IMR-90 (cell line): ENCODE measurements around the gene STARD7. TPM values are rescaled to one million over a fixed set of nuclear protein-coding genes. Genes with fewer than 3 reads are reported as not detected.

ENCODE experiments used
- ATAC-seq: fragments of 200-7000 bp; cut with Tn5 transposase; 2 replicates; pipeline ENCODE4 v1.9.1; 2020; ENCODE audit warnings: low read depth, mild to moderate bottlenecking, moderate library complexity
- BruUV-seq: library from RNA; stranded (reverse); fragments of 400-500 nt; replicated peaks from 2 replicates; lab custom pipeline; 2021; lab: Mats Ljungman, UMichigan
- CTCF ChIA-PET: fragments of 300-600 bp; formaldehyde crosslinking; extraction: SDS; loops from one replicate; lab custom pipeline; 2021; ENCODE audit warnings: antibody characterized with exemption; lab: Yijun Ruan, JAX
- POLR2A ChIA-PET: fragments of 300-600 bp; sonication (Branson Sonifier 250); formaldehyde crosslinking; loops from one replicate; lab custom pipeline; 2022; ENCODE audit warnings: antibody characterized with exemption; ENCODE audit not compliant: unreplicated experiment; lab: Charles Lee
- DNase-seq: peaks from one replicate; pipeline ENCODE4 v3.0.0; 2013
- H2AFZ ChIP-seq: replicated peaks from 2 replicates; pipeline ENCODE3; 2013; ENCODE audit warnings: low read length, mild to moderate bottlenecking; ENCODE audit not compliant: poor library complexity
- H2AK5ac ChIP-seq: 2 replicates; pipeline ENCODE4 v1.6.1; 2013; ENCODE audit warnings: low read depth, low read length, inconsistent platforms
- H2AK9ac ChIP-seq: replicated peaks from 2 replicates; pipeline ENCODE3; 2013; ENCODE audit warnings: mild to moderate bottlenecking, low read depth, low read length, moderate library complexity; ENCODE audit not compliant: poor library complexity
- H2BK120ac ChIP-seq: 2 replicates; pipeline ENCODE4 v1.6.1; 2013; ENCODE audit warnings: low read depth, low read length, inconsistent platforms
- H2BK15ac ChIP-seq: 3 replicates; pipeline ENCODE4 v1.6.1; 2013; ENCODE audit warnings: low read depth, low read length, inconsistent platforms
- H2BK20ac ChIP-seq: 2 replicates; pipeline ENCODE4 v1.6.1; 2013; ENCODE audit warnings: low read depth, mild to moderate bottlenecking, inconsistent platforms, low read length, moderate library complexity
- H2BK5ac ChIP-seq: 2 replicates; pipeline ENCODE4 v1.6.1; 2013; ENCODE audit warnings: mild to moderate bottlenecking, low read depth, low read length, inconsistent platforms; ENCODE audit not compliant: poor library complexity, severe bottlenecking
- H3K14ac ChIP-seq: replicated peaks from 2 replicates; pipeline ENCODE4 v1.6.1; 2013; ENCODE audit warnings: low read depth, low read length, inconsistent platforms
- H3K18ac ChIP-seq: 2 replicates; pipeline ENCODE4 v1.6.1; 2013; ENCODE audit warnings: low read depth, low read length, control low read depth
- H3K23ac ChIP-seq: 2 replicates; pipeline ENCODE4 v1.6.1; 2013; ENCODE audit warnings: low read depth, low read length, inconsistent platforms
- H3K27ac ChIP-seq: 2 replicates; pipeline ENCODE4 v1.5.1; 2013; ENCODE audit warnings: mild to moderate bottlenecking, control low read depth, low read length; ENCODE audit not compliant: insufficient read depth
- H3K27me3 ChIP-seq: 2 replicates; pipeline ENCODE4 v1.6.1; 2013; ENCODE audit warnings: low read length; ENCODE audit not compliant: control insufficient read depth, insufficient read depth
- H3K36me3 ChIP-seq: 2 replicates; pipeline ENCODE4 v1.6.1; 2013; ENCODE audit warnings: low read length, mixed read lengths; ENCODE audit not compliant: control insufficient read depth, insufficient read depth
- H3K4ac ChIP-seq: 2 replicates; pipeline ENCODE4 v1.6.1; 2013; ENCODE audit warnings: low read depth, low read length, inconsistent platforms
- H3K4me1 ChIP-seq: 2 replicates; pipeline ENCODE4 v1.6.1; 2013; ENCODE audit warnings: low read length, mixed read lengths; ENCODE audit not compliant: control insufficient read depth, insufficient read depth
- H3K4me2 ChIP-seq: 2 replicates; pipeline ENCODE4 v1.6.1; 2013; ENCODE audit warnings: low read depth, mild to moderate bottlenecking, control low read depth, low read length, moderate library complexity
- H3K4me3 ChIP-seq: 2 replicates; pipeline ENCODE4 v1.5.1; 2013; ENCODE audit warnings: low read depth, mild to moderate bottlenecking, control low read depth, low read length, moderate library complexity; ENCODE audit not compliant: insufficient read depth
- H3K56ac ChIP-seq: 2 replicates; pipeline ENCODE4 v1.6.1; 2013; ENCODE audit warnings: low read length, inconsistent platforms; ENCODE audit not compliant: insufficient read depth; ENCODE audit errors: extremely low read depth
- H3K79me1 ChIP-seq, 2 experiments: 2 replicates each; pipeline ENCODE4 v1.6.1; 2013; ENCODE audit warnings: low read length in 2 of 2, inconsistent platforms in 1 of 2, low read depth in 1 of 2
- H3K9ac ChIP-seq: 2 replicates; pipeline ENCODE4 v1.6.1; 2013; ENCODE audit warnings: low read depth, low read length, control low read depth
- H3K9me1 ChIP-seq: 2 replicates; pipeline ENCODE4 v1.6.1; 2013; ENCODE audit warnings: low read length, inconsistent platforms; ENCODE audit not compliant: insufficient read depth
- H3K9me3 ChIP-seq: 2 replicates; pipeline ENCODE4 v1.6.1; 2013; ENCODE audit warnings: low read length; ENCODE audit not compliant: control insufficient read depth, insufficient read depth
- H4K20me1 ChIP-seq: 2 replicates; pipeline ENCODE4 v1.6.1; 2013; ENCODE audit warnings: low read length, inconsistent platforms; ENCODE audit not compliant: insufficient read depth
- H4K5ac ChIP-seq: 2 replicates; pipeline ENCODE4 v1.6.1; 2013; ENCODE audit warnings: mild to moderate bottlenecking, low read depth, low read length, control low read depth
- H4K8ac ChIP-seq, 2 experiments: 2 replicates each; pipeline ENCODE4 v1.6.1; 2013; ENCODE audit warnings: low read depth in 2 of 2, low read length in 2 of 2, control low read depth in 1 of 2, inconsistent platforms in 1 of 2
- H4K91ac ChIP-seq: 2 replicates; pipeline ENCODE4 v1.6.1; 2013; ENCODE audit warnings: low read depth, low read length, inconsistent platforms; ENCODE audit not compliant: insufficient read depth
- NFE2L2 ChIP-seq: fragments of 150-350 bp; IDR thresholded peaks from 2 replicates; pipeline ENCODE4 v1.6.1; 2016; ENCODE audit warnings: low read depth, mild to moderate bottlenecking, low read length
- RCOR1 ChIP-seq: IDR thresholded peaks from 2 replicates; pipeline ENCODE4 v1.6.1; 2012; ENCODE audit warnings: mild to moderate bottlenecking, low read length, improper control_type of control experiment; ENCODE audit not compliant: insufficient replicate concordance
- WGBS, 2 experiments: methylation state at CpG; one replicate each; pipeline versions ENCODE4 v1.1.5 to v1.1.7; 2013; ENCODE audit warnings: missing lambda C conversion rate in 2 of 2; ENCODE audit not compliant: insufficient read length in 1 of 2; ENCODE audit errors: extremely low coverage in 2 of 2; 5-methylcytosine and 5-hydroxymethylcytosine counted together
- dilution Hi-C: fragments of 300-500 bp; cut with HindIII; formaldehyde crosslinking; loops from one replicate; pipeline ENCODE4 v1.14.3; 2018; ENCODE audit warnings: low sequenced_read_pairs; ENCODE audit not compliant: unreplicated experiment
- in situ Hi-C: fragments of 300-500 bp; cut with MboI; formaldehyde crosslinking; loops from 3 replicates; pipeline ENCODE4 v1.14.3; 2019; ENCODE audit warnings: low sequenced_read_pairs, inconsistent platforms, mixed read lengths
- intact Hi-C: fragments of 100-400 bp; cut with micrococcal nuclease; formaldehyde crosslinking; loops from 2 replicates; pipeline ENCODE4 v1.10.0; 2022
- polyA plus RNA-seq, 3 experiments: library from polyadenylated mRNA; depleted of rRNA; stranded (reverse); fragments of >200 nt; gene quantifications; 2 replicates each; pipeline ENCODE4 v1.2.3, GENCODE V29; 2012; ENCODE audit warnings: low replicate concordance in 1 of 3
- total RNA-seq: library from RNA; depleted of rRNA; stranded (reverse); fragments of >200 nt; gene quantifications from 2 replicates; pipeline ENCODE4 v1.2.3, GENCODE V29; 2012

The STARD7 gene
- total and polyA plus RNA-seq, 2 of the 4 experiments (the other 2 are of a cell fraction), result 61.7 to 138 TPM

- Histone ChIP-seq H2AK5ac (no peak overlapping the region), H2BK15ac (no peak overlapping the region; the same call in 2 of the 3 replicates), H3K4me3 (no peak overlapping the region), H3K36me3 (peaks cover under 1% of the 10 kb centered on the region; the same call in 1 of the 2 replicates), H3K14ac (peak overlapping the region; percentile 35), H2BK5ac (peak overlapping the region; percentile 16), H4K20me1 (peaks cover 69% of the 10 kb centered on the region), H4K5ac (no peak overlapping the region), H3K79me1 (peaks cover 14 to 44% of the 10 kb centered on the region in 2 experiments), H3K56ac (no peak overlapping the region), H4K91ac (no peak overlapping the region), H3K27me3 (no peaks in the 10 kb centered on the region), H3K9me3 (no peaks in the 10 kb centered on the region), H3K27ac (no peak overlapping the region), H3K9me1 (peaks cover 17% of the 10 kb centered on the region), H3K23ac (peak overlapping the region; percentile 89), H3K4me2 (peak overlapping the region; percentile 80), H3K4me1 (peaks cover 19% of the 10 kb centered on the region), H2AK9ac (no peak overlapping the region), H2BK20ac (no peak overlapping the region), H2AFZ (no peak overlapping the region), H3K4ac (no peak overlapping the region; the same call in 1 of the 2 replicates), H3K9ac (no peak overlapping the region), H3K18ac (peak overlapping the region; percentile 50; the same call in 1 of the 2 replicates), H4K8ac (no peak overlapping the region; a peak in 1 of 4 replicates), H2BK120ac (no peak overlapping the region)
- BruUV-seq, result no TSS peak
- TF ChIP-seq RCOR1 (no peak), NFE2L2 (peak; percentile 51; the same call in 1 of the 2 replicates)
- ATAC-seq, result no peak
- dilution Hi-C loops, result no loop called here
- no CpG with 5 or more reads among the region's 6 CpGs for WGBS, 2 experiments
- intact Hi-C loops, result loop anchor here (5.0 kb wide), 1 partner anchor 58 kb away; the partner anchor contains the start of gene DUSP2
- in situ Hi-C loops, result no loop called here
- ChIA-PET POLR2A (no interaction called here), CTCF (interaction anchor here (0.7 to 1.7 kb wide), 3 partner anchors 31 to 282 kb away, joined by 3 to 4 read pairs (median 4); no protein-coding TSS in a partner anchor)
- DNase-seq, result no peak
Observed at GRCh38 chr2:96204836-96205624, 3.6 kb downstream of the STARD7 start.
